HG03064 (cell line): ENCODE results near the gene ADNP2.
A peak's percentile ranks its signal among the peaks of the same experiment; 100 is the strongest.

ENCODE experiments used
- ATAC-seq: cut with Tn5 transposase; IDR thresholded peaks from one replicate; pipeline ENCODE4 v1.9.1; 2021; ENCODE audit warnings: low read depth; ENCODE audit not compliant: unreplicated experiment

Gene ADNP2

GRCh38 chr18:80108739-80109675 is at the start of gene ADNP2:
TSS of gene ADNP2 (plus strand) at chr18:80109262. CDS start at chr18:80117543, 8,281 bp downstream.
- peak; percentile 53 for ATAC-seq

- no peak for ATAC-seq
Observed at GRCh38 chr18:80059945-80060344, 49.1 kb upstream of the ADNP2 start.

- ATAC-seq = no peak
Observed at GRCh38 chr18:80065705-80066104, 43.4 kb upstream of the ADNP2 start.

- no peak for ATAC-seq
Observed at GRCh38 chr18:80067321-80067720, 41.7 kb upstream of the ADNP2 start.

- ATAC-seq = no peak
Observed at GRCh38 chr18:80067897-80068296, 41.2 kb upstream of the ADNP2 start.

- ATAC-seq = no peak
Observed at GRCh38 chr18:80068571-80069272, 40.3 kb upstream of the ADNP2 start.

- ATAC-seq = no peak
Observed at GRCh38 chr18:80070825-80071224, 38.2 kb upstream of the ADNP2 start.

- ATAC-seq = no peak
Observed at GRCh38 chr18:80074183-80074582, 34.9 kb upstream of the ADNP2 start.

- no peak for ATAC-seq
Observed at GRCh38 chr18:80074697-80075096, 34.4 kb upstream of the ADNP2 start.

GRCh38 chr18:80075940-80076339 is 33.1 kb upstream of the ADNP2 start:
- no peak for ATAC-seq

GRCh38 chr18:80076379-80076778 is 32.7 kb upstream of the ADNP2 start:
- ATAC-seq = no peak

GRCh38 chr18:80077873-80078272 is 31.2 kb upstream of the ADNP2 start:
- ATAC-seq = no peak

- no peak for ATAC-seq
Observed at GRCh38 chr18:80086281-80086680, 22.8 kb upstream of the ADNP2 start.

GRCh38 chr18:80088036-80088435 is 21.0 kb upstream of the ADNP2 start:
- ATAC-seq = no peak

GRCh38 chr18:80088823-80089222 is 20.2 kb upstream of the ADNP2 start:
- ATAC-seq = no peak

- ATAC-seq = no peak
Observed at GRCh38 chr18:80095414-80095813, 13.6 kb upstream of the ADNP2 start.

- no peak for ATAC-seq
Observed at GRCh38 chr18:80096032-80096565, 13.0 kb upstream of the ADNP2 start.

- no peak for ATAC-seq
Observed at GRCh38 chr18:80097201-80097600, 11.9 kb upstream of the ADNP2 start.

- no peak for ATAC-seq
Observed at GRCh38 chr18:80103231-80103630, 5.8 kb upstream of the ADNP2 start.

- no peak for ATAC-seq
Observed at GRCh38 chr18:80104364-80104779, 4.7 kb upstream of the ADNP2 start.

GRCh38 chr18:80105369-80106167 is 3.5 kb upstream of the ADNP2 start:
- ATAC-seq = peak; percentile 64
